Measurements from ENCODE around the gene MDGA2. TPM values are rescaled to one million over a fixed set of nuclear protein-coding genes. Genes with fewer than 3 reads are reported as not detected.

Gene MDGA2
- total and polyA plus RNA-seq, 2 of the 4 experiments (the other 2 are of a cell fraction), result 0.02 TPM; not detected in 1

DNA sequence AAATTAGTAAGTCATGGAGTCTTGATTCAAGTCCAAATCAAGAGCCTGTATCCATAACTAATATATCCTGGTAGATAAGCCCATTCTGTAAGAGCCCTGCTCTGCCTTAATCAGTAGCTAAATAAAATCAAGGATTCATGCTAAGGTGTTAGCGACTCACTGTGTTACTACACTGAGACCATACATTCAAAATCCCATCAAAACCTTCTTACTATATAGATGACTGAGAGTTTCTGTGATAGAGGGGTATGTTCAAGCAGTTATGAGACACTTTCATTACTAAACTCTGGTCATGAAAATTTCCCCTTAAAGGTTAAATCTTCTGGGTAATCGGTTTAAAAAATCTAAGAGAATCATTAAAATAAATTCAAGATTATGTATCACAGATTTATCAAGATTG, 78.5 kb downstream of the MDGA2 start:
- H4K91ac ChIP-seq (ENCODE audit: insufficient read depth, low read depth, low read length), result no peak overlapping the region
- H3K56ac ChIP-seq (ENCODE audit: extremely low read depth, insufficient read depth, low read length), result no peak overlapping the region
- WGBS, 2 experiments (ENCODE audit: extremely low coverage in 2 of 2, insufficient read length in 1 of 2), result no CpG with 5 or more reads among the region's 2 CpGs
- no peak overlapping the region for H4K8ac ChIP-seq (ENCODE audit: low read depth in 2 of 2, low read length in 2 of 2)
- DNase-seq (no peak), ATAC-seq (ENCODE audit: low read depth) (no peak)
- BruUV-seq (replicated peaks), result no TSS peak
- no peak overlapping the region for H2BK20ac ChIP-seq (ENCODE audit: low read depth, low read length)
- H2AK9ac ChIP-seq (replicated peaks; ENCODE audit: low read depth, low read length, poor library complexity), result no peak overlapping the region
- no peak overlapping the region for H3K23ac ChIP-seq (ENCODE audit: low read depth, low read length)
- TF ChIP-seq CTCF (conservative IDR thresholded peaks at IDR 0.05; ENCODE audit: low read depth, low read length), result no peak
- dilution Hi-C loops (cut with HindIII; ENCODE audit: low sequenced_read_pairs, unreplicated experiment) (no loop called here), in situ Hi-C loops (cut with MboI; ENCODE audit: low sequenced_read_pairs) (no loop called here), intact Hi-C loops (cut with micrococcal nuclease) (no loop called here)
- H2AFZ ChIP-seq (replicated peaks; ENCODE audit: low read length, poor library complexity), result no peak overlapping the region
- H4K20me1 ChIP-seq (ENCODE audit: insufficient read depth, low read length), result no peaks in the 10 kb centered on the region
- no peak overlapping the region for H2AK5ac ChIP-seq (ENCODE audit: low read depth, low read length)
- CTCF ChIA-PET, result no interaction called here
- H2BK120ac ChIP-seq (ENCODE audit: low read depth, low read length), result no peak overlapping the region
- H3K4me2 ChIP-seq (ENCODE audit: low read depth, low read length), result no peak overlapping the region
- H3K27me3 ChIP-seq (ENCODE audit: control insufficient read depth, insufficient read depth, low read length), result no peaks in the 10 kb centered on the region
- no peak overlapping the region for H4K5ac ChIP-seq (ENCODE audit: low read depth, low read length)
- H3K36me3 ChIP-seq (ENCODE audit: control insufficient read depth, insufficient read depth, low read length), result no peaks in the 10 kb centered on the region
- no peak overlapping the region for H2BK15ac ChIP-seq (ENCODE audit: low read depth, low read length)
- H3K27ac ChIP-seq (ENCODE audit: insufficient read depth, low read length), result no peak overlapping the region
- H3K4me3 ChIP-seq (ENCODE audit: insufficient read depth, low read depth, low read length), result no peak overlapping the region
- H3K9me1 ChIP-seq (ENCODE audit: insufficient read depth, low read length), result no peaks in the 10 kb centered on the region
- H3K4me1 ChIP-seq (ENCODE audit: control insufficient read depth, insufficient read depth, low read length), result no peaks in the 10 kb centered on the region
- no peak overlapping the region for H3K18ac ChIP-seq (ENCODE audit: low read depth, low read length)
- no peaks in the 10 kb centered on the region for H3K79me1 ChIP-seq (ENCODE audit: low read depth in 1 of 2, low read length in 2 of 2)
- no peak overlapping the region for H2BK5ac ChIP-seq (ENCODE audit: low read depth, low read length, poor library complexity, severe bottlenecking)
- POLR2A ChIA-PET (ENCODE audit: unreplicated experiment), result no interaction called here
- no peak overlapping the region for H3K9ac ChIP-seq (ENCODE audit: low read depth, low read length)
- H3K4ac ChIP-seq (ENCODE audit: low read depth, low read length), result no peak overlapping the region
- H3K14ac ChIP-seq (replicated peaks; ENCODE audit: low read depth, low read length), result no peak overlapping the region
- peaks cover 3% of the 10 kb centered on the region; the same call in 1 of the 2 replicates for H3K9me3 ChIP-seq (ENCODE audit: control insufficient read depth, insufficient read depth, low read length)

Data from IMR-90 (cell line).